ENCODE results near the gene HGS.

- TF ChIP-seq CTCF (IDR thresholded peaks at IDR 0.05) (no peak), POLR2A (IDR thresholded peaks at IDR 0.05) (no peak)
Observed at GRCh38 chr17:81676906-81677305, 6.9 kb upstream of the HGS start.

All from vagina (tissue), 2 donors.